GM08714 (cell line): ENCODE measurements around the gene SLC22A5.

Experiments used
- H3K4me3 ChIP-seq: fragments of 200-500 bp; sonication (Bioruptor generic); 2 replicates; pipeline ENCODE4 v1.5.1; 2014; ENCODE audit warnings: mild to moderate bottlenecking, low read length, inconsistent platforms
- ZNF274 ChIP-seq: IDR thresholded peaks from 2 replicates; pipeline ENCODE4 v1.6.1; 2012; ENCODE audit warnings: mild to moderate bottlenecking, low read depth, low read length

Gene SLC22A5

GRCh38 chr5:132375957-132376356 is 6.4 kb downstream of the SLC22A5 start:
- no peak overlapping the region for H3K4me3 ChIP-seq
- no peak for TF ChIP-seq ZNF274

GRCh38 chr5:132376694-132377641 is 7.5 kb downstream of the SLC22A5 start:
- no peak for TF ChIP-seq ZNF274

GRCh38 chr5:132377738-132378137 is 8.2 kb downstream of the SLC22A5 start:
- no peak overlapping the region for H3K4me3 ChIP-seq
- TF ChIP-seq ZNF274 = no peak

More at GRCh38 chr5:132376694-132377641, 7.5 kb downstream of the SLC22A5 start:
- H3K4me3 ChIP-seq = no peak overlapping the region

- no peak for TF ChIP-seq ZNF274
- H3K4me3 ChIP-seq = no peak overlapping the region
These were observed 9.1 kb downstream of the SLC22A5 start for GRCh38 chr5:132378580-132378979.

GRCh38 chr5:132380047-132380446 is 10.5 kb downstream of the SLC22A5 start:
- TF ChIP-seq ZNF274 = no peak
- no peak overlapping the region for H3K4me3 ChIP-seq

- H3K4me3 ChIP-seq = no peak overlapping the region
- no peak for TF ChIP-seq ZNF274
These were observed 11.2 kb downstream of the SLC22A5 start for GRCh38 chr5:132380741-132381140.

- no peak overlapping the region for H3K4me3 ChIP-seq
- no peak for TF ChIP-seq ZNF274
These were observed 12.1 kb downstream of the SLC22A5 start for GRCh38 chr5:132381614-132382013.

GRCh38 chr5:132383261-132383660 is 13.8 kb downstream of the SLC22A5 start:
- no peak for TF ChIP-seq ZNF274

GRCh38 chr5:132383984-132384383 is 14.5 kb downstream of the SLC22A5 start:
- no peak for TF ChIP-seq ZNF274
- no peak overlapping the region for H3K4me3 ChIP-seq

More at GRCh38 chr5:132383261-132383660, 13.8 kb downstream of the SLC22A5 start:
- H3K4me3 ChIP-seq = no peak overlapping the region

GRCh38 chr5:132384506-132385050 is 15.1 kb downstream of the SLC22A5 start:
- H3K4me3 ChIP-seq = no peak overlapping the region
- TF ChIP-seq ZNF274 = no peak

GRCh38 chr5:132385326-132386105 is 16.0 kb downstream of the SLC22A5 start:
- TF ChIP-seq ZNF274 = no peak
- no peak overlapping the region for H3K4me3 ChIP-seq

GRCh38 chr5:132386644-132387286 is 17.3 kb downstream of the SLC22A5 start:
- H3K4me3 ChIP-seq = no peak overlapping the region
- TF ChIP-seq ZNF274 = no peak

- no peak for TF ChIP-seq ZNF274
- no peak overlapping the region for H3K4me3 ChIP-seq
These were observed 18.2 kb downstream of the SLC22A5 start for GRCh38 chr5:132387640-132388117.
